ENCODE data around the gene GRM4.

Gene GRM4

GRCh38 chr6:34114695-34115402, 31.0 kb downstream of the GRM4 start:
- no peak overlapping the region for H2BK5ac ChIP-seq (ENCODE audit: low read length)
- H3K56ac ChIP-seq (ENCODE audit: low read length), result no peak overlapping the region
- H4K8ac ChIP-seq (ENCODE audit: low read depth, low read length), result no peak overlapping the region
- H3K18ac ChIP-seq (ENCODE audit: low read length), result no peak overlapping the region
- no CpG with 5 or more reads among the region's 16 CpGs for WGBS (ENCODE audit: extremely low coverage, insufficient coverage, low lambda C conversion rate)
- no peaks in the 10 kb centered on the region for H3K27me3 ChIP-seq (ENCODE audit: insufficient read depth, low read length, poor library complexity)
- no peak overlapping the region for H2BK15ac ChIP-seq (replicated peaks; ENCODE audit: low read depth)
- no peak overlapping the region for H2BK120ac ChIP-seq (ENCODE audit: low read depth, low read length)
- no peak for DNase-seq
- no peaks in the 10 kb centered on the region for H3K79me2 ChIP-seq (ENCODE audit: control insufficient read depth, insufficient read depth, low read length)
- H3K4me1 ChIP-seq (ENCODE audit: control insufficient read depth, low read depth, low read length), result no peaks in the 10 kb centered on the region
- H4K5ac ChIP-seq (ENCODE audit: low read length), result no peak overlapping the region
- no peak overlapping the region for H3K23ac ChIP-seq (ENCODE audit: low read length)
- no peak overlapping the region for H3K27ac ChIP-seq (ENCODE audit: low read depth, low read length)
- H3K79me1 ChIP-seq (ENCODE audit: low read length), result peaks cover 2% of the 10 kb centered on the region
- no peak overlapping the region for H3K4me2 ChIP-seq (ENCODE audit: low read length)
- H3K4ac ChIP-seq (ENCODE audit: low read depth, low read length), result no peak overlapping the region
- H3K4me3 ChIP-seq (ENCODE audit: low read length), result no peak overlapping the region
- H2AK5ac ChIP-seq (ENCODE audit: low read length), result no peak overlapping the region
- no peak overlapping the region for H3K9ac ChIP-seq (ENCODE audit: low read length)
- no peaks in the 10 kb centered on the region for H3K36me3 ChIP-seq (ENCODE audit: control insufficient read depth, insufficient read depth, low read length)

GRCh38 chr6:34113532-34113931, 32.4 kb downstream of the GRM4 start:
- no CpG with 5 or more reads among the region's 3 CpGs for WGBS (ENCODE audit: extremely low coverage, insufficient coverage, low lambda C conversion rate)
- Histone ChIP-seq H3K27ac (ENCODE audit: low read depth, low read length) (no peak overlapping the region), H3K27me3 (ENCODE audit: insufficient read depth, low read length, poor library complexity) (no peaks in the 10 kb centered on the region)

GRCh38 chr6:34112126-34112525, 33.8 kb downstream of the GRM4 start:
- no peaks in the 10 kb centered on the region for H3K36me3 ChIP-seq (ENCODE audit: control insufficient read depth, insufficient read depth, low read length)
- H3K9ac ChIP-seq (ENCODE audit: low read length), result no peak overlapping the region
- H3K4ac ChIP-seq (ENCODE audit: low read depth, low read length), result no peak overlapping the region
- H3K27ac ChIP-seq (ENCODE audit: low read depth, low read length), result no peak overlapping the region
- no peak overlapping the region for H4K5ac ChIP-seq (ENCODE audit: low read length)
- DNase-seq, result no peak
- H2BK120ac ChIP-seq (ENCODE audit: low read depth, low read length), result no peak overlapping the region
- no peak overlapping the region for H3K4me2 ChIP-seq (ENCODE audit: low read length)
- H2AK5ac ChIP-seq (ENCODE audit: low read length), result no peak overlapping the region
- H3K27me3 ChIP-seq (ENCODE audit: insufficient read depth, low read length, poor library complexity), result no peaks in the 10 kb centered on the region
- H3K18ac ChIP-seq (ENCODE audit: low read length), result no peak overlapping the region
- no peak overlapping the region for H2BK5ac ChIP-seq (ENCODE audit: low read length)
- no peak overlapping the region for H2BK15ac ChIP-seq (replicated peaks; ENCODE audit: low read depth)
- no peak overlapping the region for H3K56ac ChIP-seq (ENCODE audit: low read length)
- H3K79me1 ChIP-seq (ENCODE audit: low read length), result peaks cover 2% of the 10 kb centered on the region
- no peak overlapping the region for H3K4me3 ChIP-seq (ENCODE audit: low read length)
- no peak overlapping the region for H4K8ac ChIP-seq (ENCODE audit: low read depth, low read length)
- no peaks in the 10 kb centered on the region for H3K79me2 ChIP-seq (ENCODE audit: control insufficient read depth, insufficient read depth, low read length)
- H3K4me1 ChIP-seq (ENCODE audit: control insufficient read depth, low read depth, low read length), result no peaks in the 10 kb centered on the region
- no CpG with 5 or more reads among the region's 5 CpGs for WGBS (ENCODE audit: extremely low coverage, insufficient coverage, low lambda C conversion rate)
- H3K23ac ChIP-seq (ENCODE audit: low read length), result no peak overlapping the region

More at GRCh38 chr6:34113532-34113931, 32.4 kb downstream of the GRM4 start:
- Histone ChIP-seq H3K79me1 (ENCODE audit: low read length) (peaks cover 2% of the 10 kb centered on the region), H3K4me3 (ENCODE audit: low read length) (no peak overlapping the region), H3K4ac (ENCODE audit: low read depth, low read length) (no peak overlapping the region), H4K8ac (ENCODE audit: low read depth, low read length) (no peak overlapping the region), H3K56ac (ENCODE audit: low read length) (no peak overlapping the region), H3K4me2 (ENCODE audit: low read length) (no peak overlapping the region), H3K4me1 (ENCODE audit: control insufficient read depth, low read depth, low read length) (no peaks in the 10 kb centered on the region), H4K5ac (ENCODE audit: low read length) (no peak overlapping the region), H3K23ac (ENCODE audit: low read length) (no peak overlapping the region), H3K9ac (ENCODE audit: low read length) (no peak overlapping the region), H2BK5ac (ENCODE audit: low read length) (no peak overlapping the region), H2BK15ac (replicated peaks; ENCODE audit: low read depth) (no peak overlapping the region), H2BK120ac (ENCODE audit: low read depth, low read length) (no peak overlapping the region), H2AK5ac (ENCODE audit: low read length) (no peak overlapping the region), H3K79me2 (ENCODE audit: control insufficient read depth, insufficient read depth, low read length) (no peaks in the 10 kb centered on the region), H3K36me3 (ENCODE audit: control insufficient read depth, insufficient read depth, low read length) (no peaks in the 10 kb centered on the region), H3K18ac (ENCODE audit: low read length) (no peak overlapping the region)
- DNase-seq, result no peak

GRCh38 chr6:34110610-34111009, 35.3 kb downstream of the GRM4 start:
- Histone ChIP-seq H3K18ac (ENCODE audit: low read length) (no peak overlapping the region), H3K27ac (ENCODE audit: low read depth, low read length) (no peak overlapping the region), H3K56ac (ENCODE audit: low read length) (no peak overlapping the region), H3K4me2 (ENCODE audit: low read length) (no peak overlapping the region), H3K79me1 (ENCODE audit: low read length) (peaks cover 2% of the 10 kb centered on the region), H2BK15ac (replicated peaks; ENCODE audit: low read depth) (no peak overlapping the region), H3K4me1 (ENCODE audit: control insufficient read depth, low read depth, low read length) (no peaks in the 10 kb centered on the region), H3K23ac (ENCODE audit: low read length) (no peak overlapping the region), H3K4me3 (ENCODE audit: low read length) (no peak overlapping the region), H4K8ac (ENCODE audit: low read depth, low read length) (no peak overlapping the region), H3K9ac (ENCODE audit: low read length) (no peak overlapping the region), H3K27me3 (ENCODE audit: insufficient read depth, low read length, poor library complexity) (no peaks in the 10 kb centered on the region), H2BK120ac (ENCODE audit: low read depth, low read length) (no peak overlapping the region), H3K36me3 (ENCODE audit: control insufficient read depth, insufficient read depth, low read length) (no peaks in the 10 kb centered on the region), H3K4ac (ENCODE audit: low read depth, low read length) (no peak overlapping the region), H2BK5ac (ENCODE audit: low read length) (no peak overlapping the region), H2AK5ac (ENCODE audit: low read length) (no peak overlapping the region), H3K79me2 (ENCODE audit: control insufficient read depth, insufficient read depth, low read length) (no peaks in the 10 kb centered on the region), H4K5ac (ENCODE audit: low read length) (no peak overlapping the region)
- DNase-seq, result no peak
- no CpG with 5 or more reads among the region's 6 CpGs for WGBS (ENCODE audit: extremely low coverage, insufficient coverage, low lambda C conversion rate)

- Histone ChIP-seq H2BK15ac (replicated peaks; ENCODE audit: low read depth) (no peak overlapping the region), H3K79me2 (ENCODE audit: control insufficient read depth, insufficient read depth, low read length) (no peaks in the 10 kb centered on the region), H3K4ac (ENCODE audit: low read depth, low read length) (no peak overlapping the region), H2AK5ac (ENCODE audit: low read length) (no peak overlapping the region), H3K36me3 (ENCODE audit: control insufficient read depth, insufficient read depth, low read length) (no peaks in the 10 kb centered on the region), H2BK120ac (ENCODE audit: low read depth, low read length) (no peak overlapping the region), H3K79me1 (ENCODE audit: low read length) (no peaks in the 10 kb centered on the region), H3K23ac (ENCODE audit: low read length) (no peak overlapping the region), H3K18ac (ENCODE audit: low read length) (no peak overlapping the region), H4K8ac (ENCODE audit: low read depth, low read length) (no peak overlapping the region), H3K27ac (ENCODE audit: low read depth, low read length) (no peak overlapping the region), H3K4me1 (ENCODE audit: control insufficient read depth, low read depth, low read length) (no peaks in the 10 kb centered on the region), H4K5ac (ENCODE audit: low read length) (no peak overlapping the region), H3K56ac (ENCODE audit: low read length) (no peak overlapping the region), H3K27me3 (ENCODE audit: insufficient read depth, low read length, poor library complexity) (no peaks in the 10 kb centered on the region), H3K4me3 (ENCODE audit: low read length) (no peak overlapping the region), H2BK5ac (ENCODE audit: low read length) (no peak overlapping the region), H3K9ac (ENCODE audit: low read length) (no peak overlapping the region), H3K4me2 (ENCODE audit: low read length) (no peak overlapping the region)
- no CpG with 5 or more reads among the region's 9 CpGs for WGBS (ENCODE audit: extremely low coverage, insufficient coverage, low lambda C conversion rate)
- DNase-seq, result no peak
These were observed 37.7 kb downstream of the GRM4 start for GRCh38 chr6:34108176-34108575.

GRCh38 chr6:34106900-34107299, 39.0 kb downstream of the GRM4 start:
- no peaks in the 10 kb centered on the region for H3K27me3 ChIP-seq (ENCODE audit: insufficient read depth, low read length, poor library complexity)
- no peak overlapping the region for H4K5ac ChIP-seq (ENCODE audit: low read length)
- no peaks in the 10 kb centered on the region for H3K4me1 ChIP-seq (ENCODE audit: control insufficient read depth, low read depth, low read length)
- no peaks in the 10 kb centered on the region for H3K79me2 ChIP-seq (ENCODE audit: control insufficient read depth, insufficient read depth, low read length)
- no peak overlapping the region for H3K27ac ChIP-seq (ENCODE audit: low read depth, low read length)
- no peak overlapping the region for H3K4ac ChIP-seq (ENCODE audit: low read depth, low read length)
- H3K4me3 ChIP-seq (ENCODE audit: low read length), result no peak overlapping the region
- no peak overlapping the region for H4K8ac ChIP-seq (ENCODE audit: low read depth, low read length)
- H3K56ac ChIP-seq (ENCODE audit: low read length), result no peak overlapping the region
- WGBS (ENCODE audit: extremely low coverage, insufficient coverage, low lambda C conversion rate), result no CpG with 5 or more reads among the region's 5 CpGs
- no peak overlapping the region for H3K4me2 ChIP-seq (ENCODE audit: low read length)
- no peak overlapping the region for H2AK5ac ChIP-seq (ENCODE audit: low read length)
- no peak for DNase-seq
- no peak overlapping the region for H3K23ac ChIP-seq (ENCODE audit: low read length)
- no peak overlapping the region for H2BK15ac ChIP-seq (replicated peaks; ENCODE audit: low read depth)
- no peak overlapping the region for H3K18ac ChIP-seq (ENCODE audit: low read length)
- no peak overlapping the region for H3K9ac ChIP-seq (ENCODE audit: low read length)
- H2BK120ac ChIP-seq (ENCODE audit: low read depth, low read length), result no peak overlapping the region
- no peaks in the 10 kb centered on the region for H3K79me1 ChIP-seq (ENCODE audit: low read length)
- no peak overlapping the region for H2BK5ac ChIP-seq (ENCODE audit: low read length)
- no peaks in the 10 kb centered on the region for H3K36me3 ChIP-seq (ENCODE audit: control insufficient read depth, insufficient read depth, low read length)
